ENCODE results near the gene DTX2. TPM values are rescaled to one million over a fixed set of nuclear protein-coding genes. Genes with fewer than 3 reads are reported as not detected.

DTX2 gene
- total RNA-seq, 1 experiment from 2014 or later, result 29.9 TPM

- intact Hi-C loops (cut with micrococcal nuclease), result no loop called here
Observed at GRCh38 chr7:76512941-76513816, 51.7 kb downstream of the DTX2 start.

GRCh38 chr7:76513817-76514799, 52.6 kb downstream of the DTX2 start:
- H3K27ac Mint-ChIP-seq (ENCODE audit: low read depth, unreplicated experiment), result no peak overlapping the region
- ChIA-PET CTCF (interaction anchor here (0.5 to 1.2 kb wide), 3 partner anchors 90 to 234 kb away, joined by 3 to 4 read pairs (median 3); partner anchors contain the start of gene ZP3), POLR2A (no interaction called here)
- BruUV-seq (replicated peaks), result no TSS peak
- H3K4me3 Mint-ChIP-seq (ENCODE audit: unreplicated experiment), result no peak overlapping the region
- peaks cover 4% of the 10 kb centered on the region for H3K36me3 Mint-ChIP-seq (ENCODE audit: insufficient read depth, unreplicated experiment)
- intact Hi-C loops (cut with micrococcal nuclease), result no loop called here
- no peaks in the 10 kb centered on the region for H3K9me3 Mint-ChIP-seq (ENCODE audit: unreplicated experiment)
- no peaks in the 10 kb centered on the region for H3K27me3 Mint-ChIP-seq (ENCODE audit: insufficient read depth, unreplicated experiment)
- TF ChIP-seq CTCF (IDR thresholded peaks at IDR 0.05; ENCODE audit: unreplicated experiment), result no peak
- H3K4me1 Mint-ChIP-seq (ENCODE audit: insufficient read depth, unreplicated experiment), result peaks cover 6% of the 10 kb centered on the region
- DNase-seq (ENCODE audit: unreplicated experiment), result no peak

More at GRCh38 chr7:76512941-76513816, 51.7 kb downstream of the DTX2 start:
- Mint-ChIP-seq H3K9me3 (ENCODE audit: unreplicated experiment) (no peaks in the 10 kb centered on the region), H3K27ac (ENCODE audit: low read depth, unreplicated experiment) (no peak overlapping the region), H3K36me3 (ENCODE audit: insufficient read depth, unreplicated experiment) (peaks cover 9% of the 10 kb centered on the region), H3K4me1 (ENCODE audit: insufficient read depth, unreplicated experiment) (peaks cover 3% of the 10 kb centered on the region), H3K4me3 (ENCODE audit: unreplicated experiment) (no peak overlapping the region), H3K27me3 (ENCODE audit: insufficient read depth, unreplicated experiment) (no peaks in the 10 kb centered on the region)
- peak; percentile 40 for TF ChIP-seq CTCF (IDR thresholded peaks at IDR 0.05; ENCODE audit: unreplicated experiment)
- DNase-seq (ENCODE audit: unreplicated experiment), result peak; percentile 16
- POLR2A ChIA-PET, result no interaction called here
- CTCF ChIA-PET, result no interaction called here
- BruUV-seq (replicated peaks), result no TSS peak

- CTCF ChIA-PET, result interaction anchor here (0.6 to 1.2 kb wide), 3 partner anchors 82 to 155 kb away, joined by 3 to 4 read pairs (median 3); partner anchors contain the start of gene ZP3
- DNase-seq (ENCODE audit: unreplicated experiment), result no peak
- Mint-ChIP-seq H3K4me3 (ENCODE audit: unreplicated experiment) (no peak overlapping the region), H3K9me3 (ENCODE audit: unreplicated experiment) (no peaks in the 10 kb centered on the region), H3K4me1 (ENCODE audit: insufficient read depth, unreplicated experiment) (peaks cover 10% of the 10 kb centered on the region), H3K27me3 (ENCODE audit: insufficient read depth, unreplicated experiment) (no peaks in the 10 kb centered on the region), H3K27ac (ENCODE audit: low read depth, unreplicated experiment) (no peak overlapping the region), H3K36me3 (ENCODE audit: insufficient read depth, unreplicated experiment) (no peaks in the 10 kb centered on the region)
- POLR2A ChIA-PET, result no interaction called here
- intact Hi-C loops (cut with micrococcal nuclease), result no loop called here
- TF ChIP-seq CTCF (IDR thresholded peaks at IDR 0.05; ENCODE audit: unreplicated experiment), result no peak
- BruUV-seq (replicated peaks), result no TSS peak
Observed at GRCh38 chr7:76514926-76515771, 53.6 kb downstream of the DTX2 start.
